NT2/D1 (cell line): Measurements from ENCODE around the gene KIAA0232.

Experiments used
- DNase-seq: peaks from one replicate; pipeline ENCODE4 v3.0.0-alpha.2; 2011; ENCODE audit warnings: low read depth, low spot score
- H3K27me3 ChIP-seq: 2 replicates; pipeline ENCODE4 v1.6.0; 2011; ENCODE audit warnings: mild to moderate bottlenecking; ENCODE audit not compliant: insufficient read length, insufficient read depth
- H3K36me3 ChIP-seq: 2 replicates; pipeline ENCODE4 v1.6.1; 2011; ENCODE audit warnings: mild to moderate bottlenecking, low read length, mixed read lengths; ENCODE audit not compliant: insufficient read depth, insufficient read length
- H3K4me1 ChIP-seq: 2 replicates; pipeline ENCODE4 v1.5.1; 2011; ENCODE audit not compliant: insufficient read depth, insufficient read length
- H3K4me3 ChIP-seq: 2 replicates; pipeline ENCODE4 v1.5.1; 2011; ENCODE audit warnings: low read depth; ENCODE audit not compliant: insufficient read length
- H3K9ac ChIP-seq: 2 replicates; pipeline ENCODE4 v1.6.0; 2011; ENCODE audit warnings: low read depth; ENCODE audit not compliant: insufficient read length
- H3K9me3 ChIP-seq: 2 replicates; pipeline ENCODE4 v1.5.1; 2011; ENCODE audit warnings: mild to moderate bottlenecking, low read length; ENCODE audit not compliant: insufficient read depth
- SUZ12 ChIP-seq: IDR thresholded peaks from 2 replicates; pipeline ENCODE4 v1.6.1; 2011; ENCODE audit not compliant: insufficient read length, insufficient read depth; ENCODE audit errors: extremely low read depth
- YY1 ChIP-seq: IDR thresholded peaks from 2 replicates; pipeline ENCODE4 v1.6.1; 2011; ENCODE audit not compliant: insufficient read length, insufficient read depth
- ZNF274 ChIP-seq: IDR thresholded peaks from 2 replicates; pipeline ENCODE4 v1.6.1; 2011; ENCODE audit warnings: mild to moderate bottlenecking, low read depth, low read length

Gene KIAA0232

GRCh38 chr4:6854098-6854744 is 71.7 kb downstream of the KIAA0232 start:
- DNase-seq, result no peak
- Histone ChIP-seq H3K27me3 (no peaks in the 10 kb centered on the region), H3K9me3 (peaks cover 20% of the 10 kb centered on the region), H3K4me3 (no peak overlapping the region), H3K4me1 (no peaks in the 10 kb centered on the region), H3K9ac (no peak overlapping the region), H3K36me3 (peaks cover 40% of the 10 kb centered on the region)
- no peak for TF ChIP-seq ZNF274
- no peak for TF ChIP-seq SUZ12
- no peak for TF ChIP-seq YY1

GRCh38 chr4:6855692-6856297 is 73.3 kb downstream of the KIAA0232 start:
- peaks cover 48% of the 10 kb centered on the region for H3K36me3 ChIP-seq
- H3K4me3 ChIP-seq, result no peak overlapping the region
- no peaks in the 10 kb centered on the region for H3K4me1 ChIP-seq
- H3K9me3 ChIP-seq, result peaks cover 20% of the 10 kb centered on the region
- no peaks in the 10 kb centered on the region for H3K27me3 ChIP-seq
- TF ChIP-seq SUZ12 (no peak), ZNF274 (no peak), YY1 (no peak)
- no peak for DNase-seq
- H3K9ac ChIP-seq, result no peak overlapping the region

- no peak for DNase-seq
- H3K27me3 ChIP-seq, result no peaks in the 10 kb centered on the region
- H3K9ac ChIP-seq, result no peak overlapping the region
- TF ChIP-seq SUZ12, result no peak
- TF ChIP-seq YY1, result no peak
- peaks cover 51% of the 10 kb centered on the region for H3K36me3 ChIP-seq
- H3K4me3 ChIP-seq, result no peak overlapping the region
- H3K9me3 ChIP-seq, result peaks cover 15% of the 10 kb centered on the region
- no peaks in the 10 kb centered on the region for H3K4me1 ChIP-seq
Measured at GRCh38 chr4:6856391-6856790, 73.9 kb downstream of the KIAA0232 start.

GRCh38 chr4:6857009-6857882 is 74.7 kb downstream of the KIAA0232 start:
- no peak overlapping the region for H3K4me3 ChIP-seq
- TF ChIP-seq SUZ12 (no peak), YY1 (no peak), ZNF274 (no peak)
- no peak overlapping the region for H3K9ac ChIP-seq
- H3K36me3 ChIP-seq, result peaks cover 57% of the 10 kb centered on the region
- DNase-seq, result no peak
- H3K9me3 ChIP-seq, result peaks cover 7% of the 10 kb centered on the region
- H3K4me1 ChIP-seq, result no peaks in the 10 kb centered on the region
- no peaks in the 10 kb centered on the region for H3K27me3 ChIP-seq

- H3K4me1 ChIP-seq, result no peaks in the 10 kb centered on the region
- H3K9me3 ChIP-seq, result no peaks in the 10 kb centered on the region
- TF ChIP-seq YY1, result no peak
- no peak for TF ChIP-seq SUZ12
- no peak for TF ChIP-seq ZNF274
- peaks cover 62% of the 10 kb centered on the region for H3K36me3 ChIP-seq
- no peak overlapping the region for H3K4me3 ChIP-seq
- no peak overlapping the region for H3K9ac ChIP-seq
- no peaks in the 10 kb centered on the region for H3K27me3 ChIP-seq
- no peak for DNase-seq
Measured at GRCh38 chr4:6858997-6859396, 76.5 kb downstream of the KIAA0232 start.

GRCh38 chr4:6859543-6859942 is 77.0 kb downstream of the KIAA0232 start:
- Histone ChIP-seq H3K4me3 (no peak overlapping the region), H3K36me3 (peaks cover 66% of the 10 kb centered on the region)

GRCh38 chr4:6868386-6868785 is 85.9 kb downstream of the KIAA0232 start:
- peaks cover 78% of the 10 kb centered on the region for H3K36me3 ChIP-seq
- TF ChIP-seq SUZ12 (no peak), ZNF274 (no peak), YY1 (no peak)

More at GRCh38 chr4:6859543-6859942, 77.0 kb downstream of the KIAA0232 start:
- no peaks in the 10 kb centered on the region for H3K4me1 ChIP-seq
- no peaks in the 10 kb centered on the region for H3K27me3 ChIP-seq
- TF ChIP-seq SUZ12 (no peak), ZNF274 (no peak), YY1 (no peak)
- H3K9me3 ChIP-seq, result no peaks in the 10 kb centered on the region
- H3K9ac ChIP-seq, result no peak overlapping the region
- no peak for DNase-seq

More at GRCh38 chr4:6868386-6868785, 85.9 kb downstream of the KIAA0232 start:
- no peaks in the 10 kb centered on the region for H3K9me3 ChIP-seq
- H3K9ac ChIP-seq, result no peak overlapping the region
- DNase-seq, result no peak
- no peaks in the 10 kb centered on the region for H3K4me1 ChIP-seq
- no peak overlapping the region for H3K4me3 ChIP-seq
- H3K27me3 ChIP-seq, result no peaks in the 10 kb centered on the region
